H1 (cell line): Measurements from ENCODE around the gene KRTAP9-1. TPM values are rescaled to one million over a fixed set of nuclear protein-coding genes. Genes with fewer than 3 reads are reported as not detected.

ENCODE experiments used
- BRCA1 ChIP-seq: IDR thresholded peaks from 2 replicates; pipeline ENCODE4 v1.6.1; 2012; ENCODE audit warnings: low read depth, low read length, improper control_type of control experiment
- E2F6 ChIP-seq: IDR thresholded peaks from 2 replicates; pipeline ENCODE4 v1.6.1; 2012; ENCODE audit warnings: inconsistent platforms
- FOSL1 ChIP-seq: IDR thresholded peaks from 2 replicates; pipeline ENCODE4 v1.6.1; 2011; ENCODE audit warnings: mild to moderate bottlenecking, low read depth, low read length, moderate library complexity; ENCODE audit not compliant: insufficient read depth
- HDAC2 ChIP-seq, 2 experiments: fragments of 300-600 bp in 1 of 2; sonication (generic) in 1 of 2; IDR thresholded peaks; 2 replicates each; pipeline ENCODE4 v1.6.1; 2011 to 2012; ENCODE audit warnings: low read depth in 2 of 2, low read length in 2 of 2, mild to moderate bottlenecking in 2 of 2, moderate library complexity in 2 of 2, borderline replicate concordance in 1 of 2, inconsistent platforms in 1 of 2
- HDAC6 ChIP-seq: IDR thresholded peaks from one replicate; pipeline ENCODE4 v1.7.1; 2012; ENCODE audit warnings: low read depth, mild to moderate bottlenecking, inconsistent platforms, low read length, moderate library complexity
- SAP30 ChIP-seq: fragments of 300-600 bp; sonication (generic); IDR thresholded peaks from 2 replicates; pipeline ENCODE4 v1.7.1; 2012; ENCODE audit warnings: low read length, moderate library complexity, mild to moderate bottlenecking, inconsistent platforms; ENCODE audit not compliant: insufficient read depth, insufficient replicate concordance
- SP4 ChIP-seq: IDR thresholded peaks from 2 replicates; pipeline ENCODE4 v1.6.1; 2012; ENCODE audit warnings: low read length, inconsistent platforms
- SRF ChIP-seq: IDR thresholded peaks from 2 replicates; pipeline ENCODE4 v1.6.1; 2011; ENCODE audit warnings: mild to moderate bottlenecking, low read depth, low read length, moderate library complexity
- polyA plus RNA-seq, 7 experiments: library from polyadenylated mRNA; depleted of rRNA in 3 of 7; stranded (reverse) in 5 of 7; unstranded in 2 of 7; fragments of >200 nt in 5 of 7; fragments of 200-250 nt in 2 of 7; gene quantifications; 1 replicate in 5 of 7; 2 replicates in 1 of 7; 4 replicates in 1 of 7; pipeline versions ENCODE4 v1.2.1 to v1.2.3, GENCODE V29; 2011 to 2013; ENCODE audit warnings: missing spikeins in 2 of 7, mixed read lengths in 2 of 7
- total RNA-seq: library from RNA; stranded (reverse); fragmentation: NEBNext Ultra II Directional; extraction: Animal tissue kit (Norgen Biotek cat#: 25700); gene quantifications from 2 replicates; pipeline ENCODE4 v1.2.1, GENCODE V29; 2021

KRTAP9-1 gene
- total and polyA plus RNA-seq, 2 of the 8 experiments (the other 6 are each of a cell fraction or from before 2014, with no cell fraction given), result not detected

GRCh38 chr17:41160648-41161047, 29.0 kb upstream of the KRTAP9-1 start, which contains the start of gene KRTAP4-4 (continued):
- TF ChIP-seq SP4 (no peak), FOSL1 (no peak), BRCA1 (no peak), E2F6 (no peak), HDAC6 (no peak), HDAC2 (IDR thresholded peaks at IDR 0.05; ENCODE audit: borderline replicate concordance in 1 of 2, low read depth in 2 of 2, low read length in 2 of 2) (no peak), SAP30 (no peak), SRF (no peak)
